ENCODE data around the gene TNIK. TPM values are rescaled to one million over a fixed set of nuclear protein-coding genes. Genes with fewer than 3 reads are reported as not detected.

TNIK gene
- total RNA-seq, 6 experiments from 2014 or later: 10.6 to 17.2 (median 11.8) TPM

- no peak for DNase-seq
- peaks cover 55% of the 10 kb centered on the region for H3K4me1 Mint-ChIP-seq (ENCODE audit: low read depth)
- 0 out of 2 replicates have a peak, but pooled peaks cover 3% of the 10 kb centered on the region for H3K36me3 Mint-ChIP-seq (ENCODE audit: low read depth)
- H3K27ac Mint-ChIP-seq: no peak overlapping the region
- H3K4me3 Mint-ChIP-seq: no peak overlapping the region
- no peak for TF ChIP-seq CTCF (IDR thresholded peaks at IDR 0.05)
- no peaks in the 10 kb centered on the region for H3K9me3 Mint-ChIP-seq
- H3K27me3 Mint-ChIP-seq (ENCODE audit: insufficient read depth): peaks cover 2% of the 10 kb centered on the region; the same call in 1 of the 2 replicates
These were observed 79.3 kb downstream of the TNIK start for GRCh38 chr3:171380711-171381425.

- Mint-ChIP-seq H3K27ac (no peak overlapping the region), H3K9me3 (no peaks in the 10 kb centered on the region), H3K4me1 (ENCODE audit: low read depth) (peaks cover 47% of the 10 kb centered on the region), H3K36me3 (ENCODE audit: low read depth) (0 out of 2 replicates have a peak, but pooled peaks cover 3% of the 10 kb centered on the region), H3K27me3 (ENCODE audit: insufficient read depth) (peaks cover 2% of the 10 kb centered on the region; the same call in 1 of the 2 replicates), H3K4me3 (no peak overlapping the region)
- DNase-seq: no peak
- no peak for TF ChIP-seq CTCF (IDR thresholded peaks at IDR 0.05)
These were observed 80.2 kb downstream of the TNIK start for GRCh38 chr3:171379961-171380483.

- no peak overlapping the region for H3K27ac Mint-ChIP-seq
- no peak for TF ChIP-seq CTCF (IDR thresholded peaks at IDR 0.05)
These were observed 80.9 kb downstream of the TNIK start for GRCh38 chr3:171379281-171379680.

GRCh38 chr3:171378586-171378985 lies 81.6 kb downstream of the TNIK start:
- H3K36me3 Mint-ChIP-seq (ENCODE audit: low read depth): 0 out of 2 replicates have a peak, but pooled peaks cover 3% of the 10 kb centered on the region
- peaks cover 32% of the 10 kb centered on the region for H3K4me1 Mint-ChIP-seq (ENCODE audit: low read depth)
- H3K9me3 Mint-ChIP-seq: no peaks in the 10 kb centered on the region
- H3K27me3 Mint-ChIP-seq (ENCODE audit: insufficient read depth): peaks cover 2% of the 10 kb centered on the region; the same call in 1 of the 2 replicates
- no peak overlapping the region for H3K4me3 Mint-ChIP-seq
- H3K27ac Mint-ChIP-seq: no peak overlapping the region
- no peak for DNase-seq
- TF ChIP-seq CTCF (IDR thresholded peaks at IDR 0.05): no peak

More at GRCh38 chr3:171379281-171379680, 80.9 kb downstream of the TNIK start:
- Mint-ChIP-seq H3K4me1 (ENCODE audit: low read depth) (peaks cover 39% of the 10 kb centered on the region), H3K9me3 (no peaks in the 10 kb centered on the region), H3K4me3 (no peak overlapping the region; the same call in 1 of the 2 replicates), H3K27me3 (ENCODE audit: insufficient read depth) (peaks cover 2% of the 10 kb centered on the region; the same call in 1 of the 2 replicates), H3K36me3 (ENCODE audit: low read depth) (0 out of 2 replicates have a peak, but pooled peaks cover 3% of the 10 kb centered on the region)
- DNase-seq: peak; percentile 23

- no peak for TF ChIP-seq CTCF (IDR thresholded peaks at IDR 0.05)
- no peak overlapping the region for H3K27ac Mint-ChIP-seq
- 0 out of 2 replicates have a peak, but pooled peaks cover 3% of the 10 kb centered on the region for H3K36me3 Mint-ChIP-seq (ENCODE audit: low read depth)
These were observed 82.3 kb downstream of the TNIK start for GRCh38 chr3:171377859-171378258.

More at GRCh38 chr3:171377859-171378258, 82.3 kb downstream of the TNIK start:
- peaks cover 2% of the 10 kb centered on the region; the same call in 1 of the 2 replicates for H3K27me3 Mint-ChIP-seq (ENCODE audit: insufficient read depth)
- DNase-seq: no peak
- no peaks in the 10 kb centered on the region for H3K9me3 Mint-ChIP-seq
- H3K4me3 Mint-ChIP-seq: no peak overlapping the region
- peaks cover 25% of the 10 kb centered on the region for H3K4me1 Mint-ChIP-seq (ENCODE audit: low read depth)

All from HFFc6 (cell line).